ENCODE results near the gene BTG2.

Gene BTG2

GRCh38 chr1:203276916-203277545, 28.3 kb upstream of the BTG2 start:
- no peak for DNase-seq (ENCODE audit: low spot score)

DNA sequence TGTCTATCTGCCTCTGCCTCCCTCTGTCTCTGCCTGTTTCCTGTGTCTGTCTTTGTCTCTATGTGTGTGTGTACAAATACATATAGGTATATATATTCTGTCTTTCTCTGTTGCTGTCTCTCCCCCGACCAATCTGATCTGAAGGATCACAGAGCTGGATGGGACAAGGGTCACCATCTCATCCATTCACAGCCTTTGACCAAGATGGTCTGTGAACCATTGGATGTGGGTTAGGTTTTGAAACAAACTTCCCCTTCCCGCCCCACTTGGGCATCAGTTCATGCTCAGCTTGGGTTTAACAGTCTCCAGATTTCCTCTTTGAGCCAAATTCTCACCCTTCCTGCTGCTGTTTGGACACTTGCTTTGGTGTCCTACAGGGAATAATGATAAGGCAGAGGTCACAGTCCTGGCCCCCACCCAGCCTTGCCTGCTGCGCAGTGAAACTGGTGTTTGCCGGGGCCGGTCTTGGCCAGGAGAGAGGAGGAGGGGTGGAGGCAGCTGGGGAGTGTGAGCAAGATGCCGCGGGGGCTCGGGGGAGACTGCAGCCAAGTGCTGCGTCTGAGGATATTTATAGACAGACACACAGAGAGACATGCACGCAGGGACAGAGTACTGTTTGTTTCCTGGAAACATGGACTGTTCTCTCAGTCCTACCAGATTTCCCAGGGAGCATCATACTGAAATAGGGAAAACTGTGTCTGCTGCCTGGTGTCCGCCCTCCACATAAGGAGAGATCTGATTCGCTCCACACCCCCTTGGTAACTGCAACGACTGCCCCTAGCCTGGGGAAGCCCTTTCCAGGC, 27.0 kb upstream of the BTG2 start:
- no peak for DNase-seq (ENCODE audit: low spot score)

DNA sequence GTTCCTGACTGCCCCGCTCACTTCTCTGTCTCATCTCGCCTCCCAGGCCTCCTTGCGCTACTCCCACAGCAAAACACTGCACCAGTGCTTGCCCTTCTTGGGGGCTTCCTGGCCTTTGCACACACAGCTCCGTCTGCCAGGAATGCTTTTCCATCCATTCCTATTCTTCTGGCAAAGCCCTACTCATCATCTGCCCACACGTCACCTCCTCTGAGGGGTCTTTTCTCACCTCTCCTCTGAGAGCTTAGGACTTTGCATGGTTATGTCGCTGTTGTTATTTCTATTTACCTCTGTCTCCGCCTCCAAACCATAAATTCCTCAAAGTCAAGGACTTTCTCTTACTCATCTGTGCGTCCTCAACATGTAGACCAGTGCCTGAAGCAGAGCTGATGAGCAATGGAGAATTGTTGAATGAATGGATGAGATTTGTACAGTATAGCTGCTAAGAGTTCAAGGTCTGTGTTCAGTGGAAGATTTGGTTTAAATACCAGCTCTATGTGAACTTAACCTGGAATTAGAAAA, 26.4 kb upstream of the BTG2 start:
- no peak for DNase-seq (ENCODE audit: low spot score)

DNA sequence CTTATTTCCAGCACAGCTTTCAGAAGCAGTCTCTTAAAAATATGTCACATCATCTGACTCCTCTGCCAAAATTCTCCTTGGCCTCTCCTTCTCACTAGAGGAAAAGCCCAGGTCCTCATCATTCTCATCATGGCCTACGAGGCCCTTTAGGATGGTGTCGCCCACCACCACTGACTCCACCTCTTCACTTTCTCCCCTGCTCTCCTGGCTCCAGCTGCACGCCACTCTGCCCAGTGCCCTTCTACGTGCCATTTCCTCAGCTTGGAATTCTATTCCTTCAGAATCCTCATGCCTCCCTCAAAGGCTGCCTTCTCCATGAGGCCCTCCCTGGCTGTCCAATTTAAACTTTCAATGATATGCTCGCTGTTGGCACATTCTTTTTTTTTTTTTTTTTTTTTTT, 25.3 kb upstream of the BTG2 start:
- DNase-seq (ENCODE audit: low spot score), result no peak

DNA sequence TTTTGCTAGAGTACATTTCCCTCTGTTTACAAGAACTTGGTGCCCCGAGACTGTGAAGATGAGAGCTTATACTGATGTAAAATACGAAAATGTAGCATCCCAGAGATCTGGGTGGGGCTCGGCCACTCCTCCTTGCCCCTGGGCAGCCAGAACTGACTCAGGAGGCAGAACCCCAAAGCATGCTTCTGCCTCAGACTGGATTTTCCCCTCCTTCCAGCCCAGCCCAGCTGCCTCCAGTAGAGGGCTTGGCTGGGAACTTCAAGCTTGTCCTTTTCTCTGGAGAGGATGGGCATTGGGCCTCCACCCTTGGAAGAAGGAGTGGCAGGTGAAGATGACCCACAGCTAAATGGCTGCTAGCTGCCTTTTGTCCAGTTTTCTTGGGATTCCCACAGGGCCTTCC, 24.3 kb upstream of the BTG2 start:
- DNase-seq (ENCODE audit: low spot score), result no peak

- no peak for DNase-seq (ENCODE audit: low spot score)
Observed at GRCh38 chr1:203281851-203282661, 23.3 kb upstream of the BTG2 start.

DNA sequence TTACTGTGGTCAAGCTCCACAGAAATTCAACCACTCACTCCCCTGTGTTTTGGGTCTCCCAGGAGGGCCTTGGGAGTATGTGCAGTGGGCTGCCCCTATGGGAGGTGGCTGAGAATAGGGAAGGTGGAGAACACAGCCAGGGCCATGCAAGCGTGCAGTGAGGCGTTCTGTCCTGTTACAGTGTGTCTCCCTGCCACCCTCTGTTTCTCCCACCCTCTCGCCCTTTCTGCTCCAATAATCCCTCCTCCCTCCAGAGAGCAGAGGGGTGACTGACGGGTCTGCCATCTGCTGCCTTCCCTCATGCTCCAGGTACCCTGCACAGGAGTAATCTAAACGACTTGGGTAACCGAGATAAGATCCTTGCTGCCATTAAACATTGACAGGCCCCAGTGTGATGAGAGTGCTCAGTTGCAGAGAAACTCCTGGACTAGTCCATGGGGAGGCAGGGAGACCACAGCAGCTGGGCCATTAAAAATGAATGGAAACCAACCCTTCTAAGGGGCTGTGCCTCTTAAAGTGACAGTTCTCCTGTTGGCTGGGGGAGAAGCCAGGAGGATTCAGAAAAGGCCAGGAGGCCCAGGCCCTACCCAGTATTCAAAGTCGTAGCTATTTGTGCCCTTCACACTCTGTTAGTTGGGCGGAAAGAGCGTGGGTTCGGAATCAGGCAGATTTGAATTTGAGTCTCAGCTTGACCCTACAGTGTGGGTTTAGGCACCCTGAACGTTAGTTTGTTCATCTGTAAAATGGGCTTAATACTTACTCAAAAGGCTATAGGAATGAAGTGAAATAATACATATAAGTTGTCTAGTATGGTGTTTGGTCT, 22.4 kb upstream of the BTG2 start:
- DNase-seq (ENCODE audit: low spot score), result no peak

GRCh38 chr1:203283597-203283996, 21.7 kb upstream of the BTG2 start:
- no peak for DNase-seq (ENCODE audit: low spot score)

DNA sequence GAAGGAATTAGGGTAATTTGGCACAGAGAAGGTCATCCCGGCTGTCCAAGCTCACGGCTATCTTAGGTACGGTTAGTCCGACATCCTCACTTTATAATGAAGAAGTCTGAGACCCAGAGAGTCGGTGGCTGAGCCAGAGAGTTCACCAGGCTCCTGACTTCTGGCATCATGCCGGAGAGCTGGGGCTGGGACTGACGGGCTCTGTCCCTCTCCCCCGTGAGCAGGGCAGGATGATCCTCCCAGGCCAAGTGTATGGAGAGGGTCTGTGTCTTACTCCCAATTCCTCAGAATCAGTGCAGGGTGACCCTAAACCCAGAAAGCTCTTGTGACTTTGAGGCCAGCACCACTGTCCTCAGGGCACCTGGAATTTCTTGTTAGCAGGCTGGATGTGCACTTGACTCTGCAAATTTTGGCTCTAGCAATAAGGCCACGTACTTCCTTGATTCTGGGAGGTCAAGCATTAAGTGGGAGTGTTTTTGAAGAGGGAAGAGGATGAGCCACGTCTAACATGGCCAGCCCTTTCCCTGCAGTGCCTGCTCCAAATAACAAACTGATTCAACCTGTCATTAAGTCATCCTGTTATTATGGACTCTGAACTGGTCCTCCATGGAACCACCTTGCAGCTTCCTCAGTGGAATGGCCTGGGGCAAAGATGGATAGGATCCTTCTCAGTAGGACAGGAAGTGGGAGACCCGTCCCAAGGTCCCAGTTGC, 20.8 kb upstream of the BTG2 start:
- no peak for DNase-seq (ENCODE audit: low spot score)

- no peak for DNase-seq (ENCODE audit: low spot score)
Observed at GRCh38 chr1:203286161-203286984, 18.9 kb upstream of the BTG2 start.

DNA sequence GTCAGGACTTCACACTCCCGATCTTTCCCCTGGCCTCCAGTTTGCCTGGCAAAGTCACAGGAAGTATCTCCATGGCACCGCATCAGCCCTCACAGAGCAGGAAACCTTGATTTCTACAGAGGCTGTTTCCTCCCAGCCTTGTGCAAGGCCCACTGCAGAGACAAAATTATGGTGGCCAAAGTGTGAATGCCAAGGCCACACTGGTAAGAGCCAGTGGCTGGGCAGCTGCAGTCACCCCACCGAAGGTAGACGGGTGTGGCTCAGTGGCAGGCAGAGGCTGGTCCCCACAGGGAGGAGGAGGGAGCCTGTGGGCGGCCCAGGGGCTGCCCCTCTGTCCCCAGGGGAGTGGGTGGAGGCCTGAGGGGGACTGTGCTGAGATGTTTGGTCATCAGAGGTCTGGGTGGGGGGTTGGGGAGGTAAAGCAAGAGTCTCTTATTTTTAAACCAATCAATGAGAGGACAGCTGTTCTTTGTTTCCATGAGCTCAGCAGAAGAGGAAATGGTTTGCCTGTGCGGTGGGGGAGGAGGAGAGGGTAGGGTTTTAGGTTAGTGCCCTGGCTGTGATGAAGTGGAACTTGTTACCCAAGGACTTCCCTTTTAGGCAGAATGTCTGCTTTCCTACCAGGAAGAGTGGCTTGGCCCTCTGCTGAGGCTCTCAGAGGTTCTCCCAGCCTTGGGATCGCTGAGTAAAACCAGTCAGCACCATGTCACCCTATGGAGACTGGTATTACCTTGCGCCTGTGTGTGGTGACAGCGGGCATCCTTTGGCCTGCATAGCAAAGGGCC, 18.0 kb upstream of the BTG2 start:
- peak; percentile 72 for DNase-seq (ENCODE audit: low spot score)

DNA sequence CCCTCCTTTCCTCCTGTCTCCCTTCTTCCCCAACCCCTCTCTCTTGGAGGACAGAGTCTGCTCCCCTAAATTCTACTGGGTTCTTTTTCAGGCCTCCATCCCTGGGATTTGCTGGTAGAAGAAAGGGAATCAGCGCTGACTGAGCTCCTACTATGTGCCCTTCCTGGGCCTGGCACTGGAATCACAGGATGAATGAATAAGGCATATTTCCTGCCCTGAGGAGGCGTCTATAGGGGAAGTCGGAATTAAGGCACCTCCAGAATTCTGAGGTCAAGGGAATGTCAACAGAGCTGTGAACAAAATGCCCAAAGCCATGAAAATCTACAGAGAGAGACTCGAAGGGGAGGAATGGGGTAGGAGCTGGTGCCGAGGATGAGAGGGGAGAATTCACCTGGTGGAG, 17.4 kb upstream of the BTG2 start:
- DNase-seq (ENCODE audit: low spot score), result no peak

- peak; percentile 40 for DNase-seq (ENCODE audit: low spot score)
Observed at GRCh38 chr1:203288400-203288799, 16.9 kb upstream of the BTG2 start.

DNA sequence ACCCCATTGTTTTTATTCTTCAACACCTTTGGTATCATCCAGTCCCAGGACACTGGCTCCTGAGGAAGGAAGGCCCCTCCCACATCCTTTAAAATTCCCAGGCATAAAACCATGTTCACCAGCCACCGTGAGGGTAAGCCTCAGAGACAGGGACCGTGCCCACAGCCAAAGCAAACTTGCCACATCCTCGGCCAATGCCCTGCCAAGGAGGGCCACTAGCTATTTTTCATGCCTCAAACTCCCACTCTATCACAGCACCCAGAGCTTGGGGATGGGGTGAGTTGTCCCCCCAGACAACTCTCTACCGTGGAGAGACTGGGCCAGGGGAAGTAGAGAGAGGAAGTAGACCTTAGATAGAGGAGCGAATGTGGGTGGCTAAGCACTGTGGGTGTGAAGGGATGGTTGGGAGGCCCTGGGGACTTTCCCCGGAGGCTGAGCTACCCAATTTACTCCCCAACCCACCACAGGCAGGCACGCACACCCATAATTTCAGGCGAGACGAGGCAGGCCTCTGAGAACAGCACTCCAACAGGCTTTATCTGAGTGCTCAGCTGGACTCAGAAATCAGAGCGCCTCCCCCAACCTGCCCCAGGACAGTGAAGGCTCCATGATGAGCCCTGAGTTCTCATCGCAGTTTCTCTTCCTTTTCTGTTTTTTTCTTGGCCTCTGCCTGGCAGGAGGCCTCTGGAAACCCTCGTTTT, 15.9 kb upstream of the BTG2 start:
- DNase-seq (ENCODE audit: low spot score), result peak; percentile 49

- DNase-seq (ENCODE audit: low spot score), result no peak
Observed at GRCh38 chr1:203289982-203290260, 15.4 kb upstream of the BTG2 start.

DNA sequence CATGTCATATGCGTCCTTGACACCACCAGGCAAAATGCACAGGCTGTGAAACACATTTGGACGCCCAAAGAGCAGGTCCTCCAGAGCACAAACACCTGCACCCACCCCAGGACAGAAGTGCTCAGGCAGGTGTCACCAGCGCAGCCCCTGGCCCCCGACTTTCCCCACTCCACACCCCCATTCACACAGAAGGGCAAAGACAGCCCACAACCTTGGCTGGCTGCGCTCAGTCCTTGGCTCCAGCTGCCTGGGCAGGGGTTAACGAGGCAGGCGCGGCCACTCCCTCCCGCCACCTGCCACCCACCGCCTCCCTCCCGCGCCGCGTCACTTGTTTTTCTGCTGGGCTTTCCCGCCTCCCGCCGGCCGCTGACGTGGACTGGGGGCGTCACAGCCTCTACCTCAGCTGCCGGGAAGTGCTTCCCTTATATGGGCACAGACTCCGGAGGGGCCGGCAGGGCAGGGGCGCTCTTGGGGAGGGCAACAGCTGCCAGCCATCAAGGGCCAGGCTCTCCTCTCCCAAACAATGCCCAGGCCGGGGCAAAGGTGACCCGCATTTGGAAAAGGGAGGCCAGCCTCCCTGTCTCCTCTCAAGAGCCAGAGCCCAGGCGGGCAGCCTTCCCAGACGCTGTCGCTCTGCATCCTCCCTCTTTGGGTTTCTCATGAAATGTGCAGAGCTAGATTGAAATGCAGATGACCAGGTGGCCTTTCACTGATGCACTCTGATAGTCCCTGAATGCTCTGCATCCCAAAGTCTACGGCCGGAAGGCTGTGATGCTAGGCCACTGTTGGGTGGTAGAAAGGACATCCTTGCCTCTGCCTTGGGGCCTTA, 14.8 kb upstream of the BTG2 start:
- DNase-seq (ENCODE audit: low spot score), result peak; percentile 91

- DNase-seq (ENCODE audit: low spot score), result peak; percentile 80
Observed at GRCh38 chr1:203291201-203292096, 13.9 kb upstream of the BTG2 start.
